WTC11 (cell line): ENCODE measurements around the gene LOXL1. TPM values are rescaled to one million over a fixed set of nuclear protein-coding genes. Genes with fewer than 3 reads are reported as not detected.

ENCODE experiments used
- ATAC-seq: fragments of 200-7000 bp; cut with Tn5 transposase; 2 replicates; pipeline ENCODE4 v1.10.0; 2021; ENCODE audit warnings: mild to moderate bottlenecking, moderate library complexity
- CTCF ChIA-PET: fragments of 300-600 bp; sonication (Branson Sonifier 250); formaldehyde crosslinking; loops from one replicate; lab custom pipeline; 2021; ENCODE audit warnings: antibody characterized with exemption; lab: Charles Lee
- POLR2A ChIA-PET: fragments of 350-600 bp; sonication (Branson Sonifier 250); formaldehyde crosslinking; loops from one replicate; lab custom pipeline; 2021; ENCODE audit warnings: antibody characterized with exemption; lab: Charles Lee
- DNase-seq: peaks from one replicate; pipeline ENCODE4 v3.0.0; 2021; ENCODE audit warnings: low spot score
- H3K27ac Mint-ChIP-seq: 2 replicates; pipeline ENCODE4 v1.8.0; 2021; ENCODE audit warnings: mixed read lengths
- H3K27me3 Mint-ChIP-seq: 2 replicates; pipeline ENCODE4 v1.8.0; 2021; ENCODE audit warnings: low read depth, mild to moderate bottlenecking, moderate library complexity, mixed read lengths
- H3K36me3 Mint-ChIP-seq: 2 replicates; pipeline ENCODE4 v1.8.0; 2021; ENCODE audit warnings: mixed read lengths
- H3K4me1 Mint-ChIP-seq: 2 replicates; pipeline ENCODE4 v1.8.0; 2022; ENCODE audit warnings: mixed read lengths
- H3K4me3 Mint-ChIP-seq: 2 replicates; pipeline ENCODE4 v1.8.0; 2021; ENCODE audit warnings: mild to moderate bottlenecking, moderate library complexity, mixed read lengths
- H3K9me3 Mint-ChIP-seq: 2 replicates; pipeline ENCODE4 v1.8.0; 2021; ENCODE audit warnings: mixed read lengths
- CBFB ChIP-seq: sonication (generic); formaldehyde crosslinking; IDR thresholded peaks from 2 replicates; pipeline ENCODE4 v1.8.1; 2022; ENCODE audit warnings: mild to moderate bottlenecking, low read depth, missing genetic modification reagents
- FOXJ3 ChIP-seq: sonication (generic); formaldehyde crosslinking; IDR thresholded peaks from 2 replicates; pipeline ENCODE4 v1.9.0; 2021; ENCODE audit warnings: missing genetic modification reagents, mild to moderate bottlenecking, borderline replicate concordance
- GTF2I ChIP-seq: fragments of 250-450 bp; sonication (Bioruptor Pico); conservative IDR thresholded peaks from 2 replicates; pipeline ENCODE4 v1.4.0; 2021; ENCODE audit warnings: mild to moderate bottlenecking
- IRF2 ChIP-seq: sonication (generic); formaldehyde crosslinking; IDR thresholded peaks from 2 replicates; pipeline ENCODE4 v1.8.0; 2022; ENCODE audit warnings: low read depth, missing genetic modification reagents, borderline replicate concordance
- JUN ChIP-seq: sonication (generic); formaldehyde crosslinking; IDR thresholded peaks from 2 replicates; pipeline ENCODE4 v1.8.0; 2023; ENCODE audit warnings: mild to moderate bottlenecking, missing genetic modification reagents
- NR1H2 ChIP-seq: sonication (generic); formaldehyde crosslinking; IDR thresholded peaks from 2 replicates; pipeline ENCODE4 v1.9.0; 2021; ENCODE audit warnings: mild to moderate bottlenecking, moderate library complexity, missing genetic modification reagents
- TCF7 ChIP-seq: sonication (generic); formaldehyde crosslinking; IDR thresholded peaks from 2 replicates; pipeline ENCODE4 v1.8.0; 2022; ENCODE audit warnings: mild to moderate bottlenecking, low read depth, missing genetic modification reagents, moderate library complexity
- ZBTB21 ChIP-seq: sonication (generic); formaldehyde crosslinking; IDR thresholded peaks from 2 replicates; pipeline ENCODE4 v1.8.1; 2023; ENCODE audit warnings: mild to moderate bottlenecking, missing genetic modification reagents, borderline replicate concordance
- ZNF121 ChIP-seq: sonication (generic); formaldehyde crosslinking; IDR thresholded peaks from 2 replicates; pipeline ENCODE4 v1.8.0; 2023; ENCODE audit warnings: missing genetic modification reagents
- ZNF263 ChIP-seq: sonication (generic); formaldehyde crosslinking; IDR thresholded peaks from 2 replicates; pipeline ENCODE4 v1.8.1; 2022; ENCODE audit warnings: low read depth, mild to moderate bottlenecking, moderate library complexity, missing genetic modification reagents
- total RNA-seq: library from RNA; stranded (reverse); gene quantifications from 3 replicates; pipeline ENCODE4 v1.2.3, GENCODE V29; 2021
- TF ChIP-seq, protein P1 (sequence below): fragments of 250-450 bp; sonication (Bioruptor Pico); IDR thresholded peaks from 2 replicates; pipeline ENCODE4 v2.1.2; 2022; ENCODE audit warnings: mild to moderate bottlenecking, moderate library complexity
- TF ChIP-seq, protein P2 (sequence below): fragments of 250-450 bp; sonication (Bioruptor Pico); conservative IDR thresholded peaks from 2 replicates; pipeline ENCODE4 v1.9.0; 2021; ENCODE audit warnings: mild to moderate bottlenecking
- TF ChIP-seq, protein P3 (sequence below): sonication (generic); formaldehyde crosslinking; IDR thresholded peaks from 2 replicates; pipeline ENCODE4 v1.8.0; 2023; ENCODE audit warnings: mild to moderate bottlenecking, missing genetic modification reagents
- TF ChIP-seq, protein P4 (sequence below): sonication (generic); formaldehyde crosslinking; IDR thresholded peaks from 2 replicates; pipeline ENCODE4 v1.8.1; 2022; ENCODE audit warnings: low read depth, mild to moderate bottlenecking, moderate library complexity, missing genetic modification reagents, borderline replicate concordance
- TF ChIP-seq, protein P5 (sequence below): sonication (generic); formaldehyde crosslinking; IDR thresholded peaks from 2 replicates; pipeline ENCODE4 v1.8.0; 2022; ENCODE audit warnings: mild to moderate bottlenecking, missing genetic modification reagents

LOXL1 gene
- total RNA-seq, 1 experiment from 2014 or later, result 10.6 TPM

DNA sequence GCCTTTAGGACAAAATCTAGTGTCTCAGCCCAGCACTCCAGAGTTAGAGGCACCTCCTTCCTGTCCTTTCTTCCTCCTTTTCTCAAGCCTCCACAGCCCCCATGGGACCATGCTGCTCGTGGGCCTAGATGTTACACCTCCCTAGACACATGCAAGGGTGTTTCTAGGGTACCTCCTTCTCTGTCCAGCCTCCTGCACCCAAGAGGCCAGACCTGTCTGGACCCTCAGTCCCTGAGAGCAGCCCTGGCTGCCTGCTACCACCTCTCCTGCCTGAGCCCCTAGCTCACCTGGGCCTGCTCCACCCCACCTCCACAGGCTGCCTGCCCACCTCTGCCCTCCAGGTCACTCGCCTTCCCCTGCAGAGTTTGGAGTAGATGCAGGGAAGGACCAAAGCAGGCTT is 5.2 kb downstream of the LOXL1 start:
- ATAC-seq (no peak), DNase-seq (no peak)
- POLR2A ChIA-PET, result no interaction called here
- Mint-ChIP-seq H3K27ac (no peak overlapping the region), H3K36me3 (no peaks in the 10 kb centered on the region), H3K4me3 (no peak overlapping the region), H3K9me3 (no peaks in the 10 kb centered on the region), H3K27me3 (peaks cover 2% of the 10 kb centered on the region; the same call in 1 of the 2 replicates), H3K4me1 (peaks cover 23% of the 10 kb centered on the region)
- TF ChIP-seq, protein P1, sequence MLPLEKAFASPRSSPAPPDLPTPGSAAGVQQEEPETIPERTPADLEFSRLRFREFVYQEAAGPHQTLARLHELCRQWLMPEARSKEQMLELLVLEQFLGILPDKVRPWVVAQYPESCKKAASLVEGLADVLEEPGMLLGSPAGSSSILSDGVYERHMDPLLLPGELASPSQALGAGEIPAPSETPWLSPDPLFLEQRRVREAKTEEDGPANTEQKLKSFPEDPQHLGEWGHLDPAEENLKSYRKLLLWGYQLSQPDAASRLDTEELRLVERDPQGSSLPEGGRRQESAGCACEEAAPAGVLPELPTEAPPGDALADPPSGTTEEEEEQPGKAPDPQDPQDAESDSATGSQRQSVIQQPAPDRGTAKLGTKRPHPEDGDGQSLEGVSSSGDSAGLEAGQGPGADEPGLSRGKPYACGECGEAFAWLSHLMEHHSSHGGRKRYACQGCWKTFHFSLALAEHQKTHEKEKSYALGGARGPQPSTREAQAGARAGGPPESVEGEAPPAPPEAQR (CRISPR knock-in tag), result no peak
- TF ChIP-seq, protein P2, sequence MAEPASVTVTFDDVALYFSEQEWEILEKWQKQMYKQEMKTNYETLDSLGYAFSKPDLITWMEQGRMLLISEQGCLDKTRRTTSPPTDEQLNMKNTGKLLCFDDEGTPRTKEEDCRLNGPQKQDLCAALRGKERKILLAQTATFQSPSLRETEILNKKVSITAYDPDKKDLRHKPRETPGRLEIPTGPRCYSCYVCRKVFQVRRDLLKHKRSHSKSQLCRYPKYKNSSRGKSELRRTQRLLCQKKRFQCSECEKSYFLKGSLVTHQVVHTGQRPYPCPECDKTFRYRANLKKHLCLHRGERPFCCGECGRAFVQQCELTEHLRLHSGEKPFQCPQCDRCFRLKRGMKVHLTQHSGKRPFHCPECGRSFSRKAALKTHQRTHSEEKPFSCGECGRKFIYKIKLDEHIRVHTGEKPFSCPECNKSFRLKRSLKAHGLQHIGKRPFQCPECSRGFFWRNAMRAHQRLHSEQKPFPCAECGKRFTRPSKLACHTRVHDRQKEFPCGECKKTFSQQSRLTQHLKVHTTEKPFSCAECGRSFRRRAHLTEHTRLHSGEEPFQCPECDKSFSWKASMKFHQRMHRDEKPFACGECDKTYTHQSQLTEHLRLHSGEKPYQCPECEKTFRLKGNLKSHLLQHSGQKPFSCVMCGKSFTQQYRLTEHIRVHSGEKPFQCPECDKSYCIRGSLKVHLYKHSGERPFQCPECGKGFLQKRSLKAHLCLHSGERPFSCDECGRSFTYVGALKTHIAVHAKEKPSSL, result no peak
- CTCF ChIA-PET, result interaction anchor here (0.7 to 0.9 kb wide), 2 partner anchors 8 to 117 kb away, joined by 4 to 6 read pairs; no protein-coding TSS in a partner anchor

DNA sequence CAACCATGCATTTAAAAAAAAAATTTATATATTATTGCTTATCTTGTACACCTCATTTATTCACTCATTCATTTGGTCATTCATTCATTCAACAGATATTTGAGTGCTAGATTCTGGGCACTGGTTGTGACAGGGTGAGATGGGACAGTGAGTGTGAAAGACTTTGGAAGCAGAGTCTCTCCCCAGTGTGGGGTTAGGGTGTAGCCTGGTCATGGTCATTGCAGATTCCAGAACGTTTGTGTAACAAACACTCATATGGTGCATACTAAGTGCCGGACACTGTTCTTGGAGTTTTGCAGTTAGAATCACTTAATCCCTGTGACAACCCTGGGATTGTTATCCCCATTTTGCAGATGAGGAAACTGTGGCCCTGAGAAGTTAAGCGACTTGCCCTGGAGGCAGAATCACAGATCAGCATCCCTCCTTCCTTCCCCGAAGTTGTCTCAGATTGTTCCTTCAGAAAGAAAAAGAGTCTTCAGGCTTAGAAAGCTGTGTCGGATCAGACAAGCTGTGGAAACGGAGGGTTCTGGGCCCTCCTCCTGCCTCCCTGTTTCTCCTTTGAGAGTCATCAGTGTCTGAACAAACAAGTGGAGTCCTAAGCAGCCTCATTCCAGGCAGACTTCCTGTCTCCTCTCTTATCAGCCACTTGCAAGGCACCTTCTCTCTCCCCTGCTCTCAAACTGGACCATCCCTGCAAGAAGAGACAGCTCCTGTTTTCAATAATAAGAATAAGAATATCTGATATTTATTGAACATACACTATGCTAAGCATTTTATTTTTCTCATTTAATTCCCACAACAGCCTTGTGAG is 6.3 kb downstream of the LOXL1 start:
- H3K27ac Mint-ChIP-seq, result no peak overlapping the region
- H3K4me3 Mint-ChIP-seq, result no peak overlapping the region
- no peaks in the 10 kb centered on the region for H3K36me3 Mint-ChIP-seq
- TF ChIP-seq, protein P1 (CRISPR knock-in tag), result no peak
- TF ChIP-seq, protein P3, sequence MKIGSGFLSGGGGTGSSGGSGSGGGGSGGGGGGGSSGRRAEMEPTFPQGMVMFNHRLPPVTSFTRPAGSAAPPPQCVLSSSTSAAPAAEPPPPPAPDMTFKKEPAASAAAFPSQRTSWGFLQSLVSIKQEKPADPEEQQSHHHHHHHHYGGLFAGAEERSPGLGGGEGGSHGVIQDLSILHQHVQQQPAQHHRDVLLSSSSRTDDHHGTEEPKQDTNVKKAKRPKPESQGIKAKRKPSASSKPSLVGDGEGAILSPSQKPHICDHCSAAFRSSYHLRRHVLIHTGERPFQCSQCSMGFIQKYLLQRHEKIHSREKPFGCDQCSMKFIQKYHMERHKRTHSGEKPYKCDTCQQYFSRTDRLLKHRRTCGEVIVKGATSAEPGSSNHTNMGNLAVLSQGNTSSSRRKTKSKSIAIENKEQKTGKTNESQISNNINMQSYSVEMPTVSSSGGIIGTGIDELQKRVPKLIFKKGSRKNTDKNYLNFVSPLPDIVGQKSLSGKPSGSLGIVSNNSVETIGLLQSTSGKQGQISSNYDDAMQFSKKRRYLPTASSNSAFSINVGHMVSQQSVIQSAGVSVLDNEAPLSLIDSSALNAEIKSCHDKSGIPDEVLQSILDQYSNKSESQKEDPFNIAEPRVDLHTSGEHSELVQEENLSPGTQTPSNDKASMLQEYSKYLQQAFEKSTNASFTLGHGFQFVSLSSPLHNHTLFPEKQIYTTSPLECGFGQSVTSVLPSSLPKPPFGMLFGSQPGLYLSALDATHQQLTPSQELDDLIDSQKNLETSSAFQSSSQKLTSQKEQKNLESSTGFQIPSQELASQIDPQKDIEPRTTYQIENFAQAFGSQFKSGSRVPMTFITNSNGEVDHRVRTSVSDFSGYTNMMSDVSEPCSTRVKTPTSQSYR (CRISPR knock-in tag), result no peak
- no peak for TF ChIP-seq TCF7
- TF ChIP-seq ZNF263 (CRISPR knock-in tag), result no peak
- TF ChIP-seq, protein P4, sequence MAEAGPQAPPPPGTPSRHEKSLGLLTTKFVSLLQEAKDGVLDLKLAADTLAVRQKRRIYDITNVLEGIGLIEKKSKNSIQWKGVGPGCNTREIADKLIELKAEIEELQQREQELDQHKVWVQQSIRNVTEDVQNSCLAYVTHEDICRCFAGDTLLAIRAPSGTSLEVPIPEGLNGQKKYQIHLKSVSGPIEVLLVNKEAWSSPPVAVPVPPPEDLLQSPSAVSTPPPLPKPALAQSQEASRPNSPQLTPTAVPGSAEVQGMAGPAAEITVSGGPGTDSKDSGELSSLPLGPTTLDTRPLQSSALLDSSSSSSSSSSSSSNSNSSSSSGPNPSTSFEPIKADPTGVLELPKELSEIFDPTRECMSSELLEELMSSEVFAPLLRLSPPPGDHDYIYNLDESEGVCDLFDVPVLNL, result no peak
- TF ChIP-seq NR1H2 (CRISPR knock-in tag), result no peak
- TF ChIP-seq, all 79 proteins: peak for 0
- DNase-seq (no peak), ATAC-seq (no peak)
- ChIA-PET POLR2A (no interaction called here), CTCF (interaction anchor here (1.0 to 2.2 kb wide), 3 partner anchors 19 to 65 kb away, joined by 3 to 12 read pairs (median 3); no protein-coding TSS in a partner anchor)
- H3K9me3 Mint-ChIP-seq, result no peaks in the 10 kb centered on the region
- peaks cover 2% of the 10 kb centered on the region; the same call in 1 of the 2 replicates for H3K27me3 Mint-ChIP-seq
- peaks cover 25% of the 10 kb centered on the region for H3K4me1 Mint-ChIP-seq

DNA sequence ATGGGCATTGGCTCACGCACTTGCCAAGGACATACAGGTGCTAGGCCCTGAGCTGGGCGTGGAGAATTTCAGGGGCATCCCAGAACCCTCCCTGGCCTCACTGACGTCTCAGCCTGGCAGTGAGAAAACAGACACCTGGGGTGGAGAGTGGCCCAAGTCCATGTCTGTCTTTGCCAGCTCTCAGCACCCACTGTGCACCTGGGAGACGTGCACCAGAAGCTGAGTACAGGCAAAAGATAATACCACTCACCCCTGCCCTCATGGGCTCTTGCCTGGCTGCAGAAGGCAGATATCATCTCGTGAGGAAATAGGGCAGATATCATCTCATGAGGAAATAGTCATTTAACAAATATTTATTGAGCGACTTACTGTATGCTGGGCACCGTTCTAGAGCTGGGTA is 8.0 kb downstream of the LOXL1 start:
- H3K4me1 Mint-ChIP-seq, result peaks cover 14% of the 10 kb centered on the region
- DNase-seq, result no peak
- CTCF ChIA-PET, result interaction anchor here (1.7 to 3.4 kb wide), 6 partner anchors 17 to 102 kb away, joined by 3 to 13 read pairs (median 12); partner anchors contain the start of gene PML
- no peak overlapping the region for H3K27ac Mint-ChIP-seq
- TF ChIP-seq ZBTB21 (no peak), JUN (CRISPR knock-in tag) (no peak), IRF2 (CRISPR knock-in tag) (no peak), GTF2I (CRISPR knock-in tag) (no peak), CBFB (no peak), FOXJ3 (CRISPR knock-in tag) (no peak), ZNF121 (CRISPR knock-in tag) (no peak)
- TF ChIP-seq, protein P5, sequence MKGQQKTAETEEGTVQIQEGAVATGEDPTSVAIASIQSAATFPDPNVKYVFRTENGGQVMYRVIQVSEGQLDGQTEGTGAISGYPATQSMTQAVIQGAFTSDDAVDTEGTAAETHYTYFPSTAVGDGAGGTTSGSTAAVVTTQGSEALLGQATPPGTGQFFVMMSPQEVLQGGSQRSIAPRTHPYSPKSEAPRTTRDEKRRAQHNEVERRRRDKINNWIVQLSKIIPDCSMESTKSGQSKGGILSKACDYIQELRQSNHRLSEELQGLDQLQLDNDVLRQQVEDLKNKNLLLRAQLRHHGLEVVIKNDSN (CRISPR knock-in tag), result no peak
- TF ChIP-seq, all 79 proteins: peak for 0
- H3K36me3 Mint-ChIP-seq, result no peaks in the 10 kb centered on the region
- no peaks in the 10 kb centered on the region for H3K9me3 Mint-ChIP-seq
- POLR2A ChIA-PET, result interaction anchor here (1.0 kb wide), 1 partner anchor 11 kb away, joined by 3 read pairs; no protein-coding TSS in a partner anchor
- H3K27me3 Mint-ChIP-seq, result no peaks in the 10 kb centered on the region
- no peak overlapping the region for H3K4me3 Mint-ChIP-seq
- no peak for ATAC-seq
